ENCODE measurements around the gene ALPG. TPM values are rescaled to one million over a fixed set of nuclear protein-coding genes. Genes with fewer than 3 reads are reported as not detected.
A peak's percentile ranks its signal among the peaks of the same experiment; 100 is the strongest.
"Not testable (repeated sequence)": the region's sequence is repeated elsewhere in the genome, so short reads cannot be mapped to it uniquely, and the experiment has no call there.

The ALPG gene
- total RNA-seq, 1 experiment from 2014 or later = 0.10 TPM

DNA sequence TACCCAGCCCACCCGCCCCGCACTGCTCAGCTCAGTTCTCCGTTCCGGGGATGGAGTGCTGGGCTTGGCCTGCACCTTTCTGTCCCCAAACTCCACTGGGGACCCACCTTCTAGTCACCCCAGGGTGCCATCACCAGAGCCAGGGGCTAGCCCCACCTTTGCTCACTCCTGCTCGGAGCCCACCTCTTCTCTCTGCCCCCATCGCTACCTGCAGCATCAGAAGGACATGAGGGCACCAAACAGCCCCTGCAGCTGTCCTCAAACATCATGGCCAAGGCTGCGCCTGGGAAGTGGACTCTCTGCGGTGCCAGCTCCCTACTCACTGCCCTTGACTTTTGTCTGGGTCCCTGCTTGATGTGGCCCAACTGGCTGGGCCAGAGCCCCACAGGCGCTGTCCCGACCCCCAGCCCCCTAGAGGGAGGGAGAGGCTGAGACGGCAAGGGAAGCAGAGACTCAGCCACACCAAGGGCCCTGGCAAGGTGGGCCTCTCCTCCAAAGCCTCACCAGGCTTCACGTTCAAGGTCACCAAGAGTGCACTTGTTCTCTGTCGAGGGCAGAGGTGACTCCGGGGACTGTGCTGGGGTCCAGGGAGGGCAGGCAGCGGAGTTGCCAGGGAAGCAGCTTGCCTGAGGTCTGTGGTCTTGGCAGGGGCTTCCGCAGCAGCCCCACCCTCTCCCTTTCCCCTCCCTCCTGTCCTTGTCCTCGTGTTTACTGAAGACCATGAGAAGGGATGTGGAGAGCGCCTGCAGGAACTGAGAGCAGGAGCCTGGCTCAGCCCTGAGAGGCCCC lies 41.6 kb upstream of the ALPG start:
- H3K9me2 ChIP-seq (ENCODE audit: insufficient read depth); H3K27ac ChIP-seq (ENCODE audit: low read depth, low read length); H3K36me3 ChIP-seq (ENCODE audit: control insufficient read depth in 1 of 2, insufficient read depth in 2 of 2, low read length in 2 of 2); H3K79me2 ChIP-seq (ENCODE audit: insufficient read depth, low read length); ATAC-seq; H3K27me3 ChIP-seq (ENCODE audit: insufficient read depth, low read length); DNase-seq (ENCODE audit: low read depth, low spot score); H4K20me1 ChIP-seq (ENCODE audit: insufficient read depth); H3K4me2 ChIP-seq (ENCODE audit: low read length); H3K9ac ChIP-seq (ENCODE audit: low read length); H3K4me1 ChIP-seq (ENCODE audit: control insufficient read depth in 1 of 2, insufficient read depth in 2 of 2, low read length in 2 of 2); H3K4me3 ChIP-seq (replicated peaks in 1 of 2; ENCODE audit: low read depth in 1 of 2, low read length in 2 of 2); POLR2A ChIA-PET; H2AFZ ChIP-seq (ENCODE audit: low read depth, low read length, poor library complexity, severe bottlenecking); H3K9me3 ChIP-seq (ENCODE audit: control insufficient read depth in 1 of 2, insufficient read depth in 1 of 2, low read depth in 1 of 2, low read length in 2 of 2); intact Hi-C loops (cut with micrococcal nuclease); BruUV-seq (replicated peaks): not testable (repeated sequence)
- RAD21 ChIA-PET (ENCODE audit: low non-redundant PET in 1 of 2, low total read pairs in 2 of 2, uncharacterized antibody in 2 of 2, unreplicated experiment in 2 of 2) = interaction anchor here (0.7 to 1.3 kb wide), 2 partner anchors 70 to 464 kb away, joined by 3 to 7 read pairs; no protein-coding TSS in a partner anchor
- CTCF ChIA-PET = interaction anchor here (0.7 to 1.8 kb wide), 5 partner anchors 31 to 464 kb away, joined by 3 to 6 read pairs (median 3); no protein-coding TSS in a partner anchor

GRCh38 chr2:232365621-232366321 lies 40.9 kb upstream of the ALPG start:
- RAD21 ChIA-PET (ENCODE audit: low non-redundant PET in 1 of 2, low total read pairs in 2 of 2, uncharacterized antibody in 2 of 2, unreplicated experiment in 2 of 2) = interaction anchor here in 1 of 2 experiments (1.2 to 1.3 kb wide), 2 partner anchors 70 to 465 kb away, joined by 3 read pairs; no protein-coding TSS in a partner anchor
- DNase-seq (ENCODE audit: low read depth, low spot score) (peak; percentile 29), ATAC-seq (peak; percentile 94)
- H3K4me3 ChIP-seq (replicated peaks in 1 of 2; ENCODE audit: low read depth in 1 of 2, low read length in 2 of 2) = no peak overlapping the region
- H3K4me1 ChIP-seq (ENCODE audit: control insufficient read depth in 1 of 2, insufficient read depth in 2 of 2, low read length in 2 of 2) = peaks cover 0 to 4% of the 10 kb centered on the region in 2 experiments; a peak in 1 of 4 replicates
- no peaks in the 10 kb centered on the region for H3K36me3 ChIP-seq (ENCODE audit: control insufficient read depth in 1 of 2, insufficient read depth in 2 of 2, low read length in 2 of 2)
- H3K9ac ChIP-seq (ENCODE audit: low read length) = no peak overlapping the region
- POLR2A ChIA-PET = no interaction called here
- no peaks in the 10 kb centered on the region for H3K9me2 ChIP-seq (ENCODE audit: insufficient read depth)
- H3K9me3 ChIP-seq (ENCODE audit: control insufficient read depth in 1 of 2, insufficient read depth in 1 of 2, low read depth in 1 of 2, low read length in 2 of 2) = no peaks in the 10 kb centered on the region
- intact Hi-C loops (cut with micrococcal nuclease) = loop anchor here (2.0 kb wide), 1 partner anchor 75 kb away; no protein-coding TSS in a partner anchor
- H3K27ac ChIP-seq (ENCODE audit: low read depth, low read length) = no peak overlapping the region
- BruUV-seq (replicated peaks) = no TSS peak
- no peaks in the 10 kb centered on the region for H3K79me2 ChIP-seq (ENCODE audit: insufficient read depth, low read length)
- H4K20me1 ChIP-seq (ENCODE audit: insufficient read depth) = no peaks in the 10 kb centered on the region
- TF ChIP-seq, protein P1, sequence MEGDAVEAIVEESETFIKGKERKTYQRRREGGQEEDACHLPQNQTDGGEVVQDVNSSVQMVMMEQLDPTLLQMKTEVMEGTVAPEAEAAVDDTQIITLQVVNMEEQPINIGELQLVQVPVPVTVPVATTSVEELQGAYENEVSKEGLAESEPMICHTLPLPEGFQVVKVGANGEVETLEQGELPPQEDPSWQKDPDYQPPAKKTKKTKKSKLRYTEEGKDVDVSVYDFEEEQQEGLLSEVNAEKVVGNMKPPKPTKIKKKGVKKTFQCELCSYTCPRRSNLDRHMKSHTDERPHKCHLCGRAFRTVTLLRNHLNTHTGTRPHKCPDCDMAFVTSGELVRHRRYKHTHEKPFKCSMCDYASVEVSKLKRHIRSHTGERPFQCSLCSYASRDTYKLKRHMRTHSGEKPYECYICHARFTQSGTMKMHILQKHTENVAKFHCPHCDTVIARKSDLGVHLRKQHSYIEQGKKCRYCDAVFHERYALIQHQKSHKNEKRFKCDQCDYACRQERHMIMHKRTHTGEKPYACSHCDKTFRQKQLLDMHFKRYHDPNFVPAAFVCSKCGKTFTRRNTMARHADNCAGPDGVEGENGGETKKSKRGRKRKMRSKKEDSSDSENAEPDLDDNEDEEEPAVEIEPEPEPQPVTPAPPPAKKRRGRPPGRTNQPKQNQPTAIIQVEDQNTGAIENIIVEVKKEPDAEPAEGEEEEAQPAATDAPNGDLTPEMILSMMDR (IDR thresholded peaks at IDR 0.05 in 2 of 3, conservative IDR thresholded peaks at IDR 0.05 in 1 of 3; ENCODE audit: borderline replicate concordance in 1 of 3, insufficient read depth in 1 of 3, low read depth in 2 of 3, low read length in 2 of 3) = peak; percentile 61 to 78 (median 62)
- TF ChIP-seq POLR2A (IDR thresholded peaks at IDR 0.05; ENCODE audit: borderline replicate concordance, extremely low read depth, insufficient read depth, insufficient read length) (no peak), RAD21 (IDR thresholded peaks at IDR 0.05; ENCODE audit: low read depth) (peak; percentile 68)
- H3K4me2 ChIP-seq (ENCODE audit: low read length) = no peak overlapping the region
- no peaks in the 10 kb centered on the region for H3K27me3 ChIP-seq (ENCODE audit: insufficient read depth, low read length)
- CTCF ChIA-PET = interaction anchor here (0.7 to 1.8 kb wide), 5 partner anchors 31 to 465 kb away, joined by 3 to 6 read pairs (median 3); no protein-coding TSS in a partner anchor
- H2AFZ ChIP-seq (ENCODE audit: low read depth, low read length, poor library complexity, severe bottlenecking) = no peak overlapping the region

GRCh38 chr2:232366461-232366860 lies 40.2 kb upstream of the ALPG start:
- H3K9ac ChIP-seq (ENCODE audit: low read length); H3K4me2 ChIP-seq (ENCODE audit: low read length); H3K36me3 ChIP-seq (ENCODE audit: control insufficient read depth in 1 of 2, insufficient read depth in 2 of 2, low read length in 2 of 2); H3K79me2 ChIP-seq (ENCODE audit: insufficient read depth, low read length); H2AFZ ChIP-seq (ENCODE audit: low read depth, low read length, poor library complexity, severe bottlenecking); ATAC-seq; DNase-seq (ENCODE audit: low read depth, low spot score); BruUV-seq (replicated peaks); H3K27me3 ChIP-seq (ENCODE audit: insufficient read depth, low read length); H3K9me2 ChIP-seq (ENCODE audit: insufficient read depth); H3K27ac ChIP-seq (ENCODE audit: low read depth, low read length); H3K4me3 ChIP-seq (replicated peaks in 1 of 2; ENCODE audit: low read depth in 1 of 2, low read length in 2 of 2); H3K4me1 ChIP-seq (ENCODE audit: control insufficient read depth in 1 of 2, insufficient read depth in 2 of 2, low read length in 2 of 2); POLR2A ChIA-PET; H3K9me3 ChIP-seq (ENCODE audit: control insufficient read depth in 1 of 2, insufficient read depth in 1 of 2, low read depth in 1 of 2, low read length in 2 of 2); H4K20me1 ChIP-seq (ENCODE audit: insufficient read depth): not testable (repeated sequence)
- intact Hi-C loops (cut with micrococcal nuclease) = loop anchor here (2.0 kb wide), 1 partner anchor 74 kb away; no protein-coding TSS in a partner anchor
- CTCF ChIA-PET = interaction anchor here (0.9 kb wide), 1 partner anchor 78 kb away, joined by 3 read pairs; no protein-coding TSS in a partner anchor
- RAD21 ChIA-PET (ENCODE audit: low non-redundant PET in 1 of 2, low total read pairs in 2 of 2, uncharacterized antibody in 2 of 2, unreplicated experiment in 2 of 2) = interaction anchor here in 1 of 2 experiments (1.2 to 1.3 kb wide), 2 partner anchors 69 to 466 kb away, joined by 3 read pairs; no protein-coding TSS in a partner anchor

Data from HCT116 (cell line).